GM12872 (cell line): Measurements from ENCODE around the gene ARHGDIB.

ENCODE experiments used
- CTCF ChIP-seq: IDR thresholded peaks from 3 replicates; pipeline ENCODE4 v1.5.1; 2011; ENCODE audit warnings: low read depth, mild to moderate bottlenecking, low read length, moderate library complexity; ENCODE audit not compliant: insufficient read depth

Gene ARHGDIB

GRCh38 chr12:14937014-14937413, 24.4 kb downstream of the ARHGDIB start:
- no peak for TF ChIP-seq CTCF

GRCh38 chr12:14936224-14936861, 25.1 kb downstream of the ARHGDIB start:
- no peak for TF ChIP-seq CTCF

GRCh38 chr12:14935031-14935430, 26.4 kb downstream of the ARHGDIB start:
- TF ChIP-seq CTCF, result no peak

- no peak for TF ChIP-seq CTCF
Measured at GRCh38 chr12:14934511-14934910, 26.9 kb downstream of the ARHGDIB start.

- TF ChIP-seq CTCF, result no peak
Measured at GRCh38 chr12:14931791-14932560, 29.4 kb downstream of the ARHGDIB start.

- TF ChIP-seq CTCF, result no peak
Measured at GRCh38 chr12:14931359-14931758, 30.0 kb downstream of the ARHGDIB start.

GRCh38 chr12:14930299-14930698, 31.1 kb downstream of the ARHGDIB start:
- no peak for TF ChIP-seq CTCF
